ENCODE data around the gene LRIT1. TPM values are rescaled to one million over a fixed set of nuclear protein-coding genes. Genes with fewer than 3 reads are reported as not detected.

LRIT1 gene
- total RNA-seq, 1 experiment from 2014 or later = not detected

- intact Hi-C loops (cut with micrococcal nuclease; ENCODE audit: unreplicated experiment) = no loop called here
- Histone ChIP-seq H3K4me1 (ENCODE audit: insufficient read depth, low read length, poor library complexity, severe bottlenecking) (no peaks in the 10 kb centered on the region), H3K9me3 (ENCODE audit: low read depth, low read length, poor library complexity, severe bottlenecking) (no peaks in the 10 kb centered on the region), H3K27ac (ENCODE audit: low read depth, low read length, poor library complexity, severe bottlenecking) (no peak overlapping the region), H3K36me3 (ENCODE audit: insufficient read depth, low read length, poor library complexity, severe bottlenecking) (no peaks in the 10 kb centered on the region), H3K4me3 (ENCODE audit: low read depth, low read length, poor library complexity, severe bottlenecking) (no peak overlapping the region), H3K27me3 (replicated peaks; ENCODE audit: insufficient read depth, low read depth, low read length, poor library complexity) (peaks cover 26% of the 10 kb centered on the region)
- POLR2A ChIA-PET (ENCODE audit: low non-redundant PET) = no interaction called here
- no TSS peak for BruUV-seq (replicated peaks)
- no peak for DNase-seq (ENCODE audit: low spot score)
- CTCF ChIA-PET = no interaction called here
- no peak for TF ChIP-seq CTCF (conservative IDR thresholded peaks at IDR 0.05; ENCODE audit: low read depth, low read length)
- no peak for TF ChIP-seq EZH2 (IDR thresholded peaks at IDR 0.05; ENCODE audit: borderline replicate concordance, low read depth, low read length, poor library complexity, severe bottlenecking)
Observed at GRCh38 chr10:84243759-84244158, 2.4 kb upstream of the LRIT1 start.

DNA sequence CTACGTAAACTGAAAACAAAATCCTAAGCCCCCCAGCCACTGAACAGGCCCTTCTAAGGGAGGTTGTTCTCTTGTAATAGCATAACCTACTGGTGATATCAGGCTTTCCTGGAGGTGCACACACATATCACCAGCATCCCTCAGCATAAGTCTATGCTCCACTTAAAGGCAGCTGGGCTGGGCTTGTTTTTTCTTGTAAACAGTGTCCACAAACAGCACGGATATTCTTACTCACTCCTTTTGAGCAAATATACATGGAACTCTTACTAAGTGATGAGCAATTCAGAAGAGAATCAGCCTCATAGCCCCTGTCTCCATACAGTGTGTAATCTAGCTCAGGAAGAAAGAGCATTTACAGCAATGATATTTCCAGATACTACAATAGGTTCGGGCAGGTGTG, 2.4 kb downstream of the LRIT1 start:
- DNase-seq (ENCODE audit: low spot score) = no peak
- no peaks in the 10 kb centered on the region for H3K4me1 ChIP-seq (ENCODE audit: insufficient read depth, low read length, poor library complexity, severe bottlenecking)
- intact Hi-C loops (cut with micrococcal nuclease; ENCODE audit: unreplicated experiment) = no loop called here
- H3K36me3 ChIP-seq (ENCODE audit: insufficient read depth, low read length, poor library complexity, severe bottlenecking) = no peaks in the 10 kb centered on the region
- no peak overlapping the region for H3K27ac ChIP-seq (ENCODE audit: low read depth, low read length, poor library complexity, severe bottlenecking)
- no peak overlapping the region for H3K4me3 ChIP-seq (ENCODE audit: low read depth, low read length, poor library complexity, severe bottlenecking)
- BruUV-seq (replicated peaks) = no TSS peak
- H3K9me3 ChIP-seq (ENCODE audit: low read depth, low read length, poor library complexity, severe bottlenecking) = no peaks in the 10 kb centered on the region
- no peak for TF ChIP-seq CTCF (conservative IDR thresholded peaks at IDR 0.05; ENCODE audit: low read depth, low read length)
- CTCF ChIA-PET = no interaction called here
- POLR2A ChIA-PET (ENCODE audit: low non-redundant PET) = no interaction called here
- peaks cover 15% of the 10 kb centered on the region for H3K27me3 ChIP-seq (replicated peaks; ENCODE audit: insufficient read depth, low read depth, low read length, poor library complexity)

DNA sequence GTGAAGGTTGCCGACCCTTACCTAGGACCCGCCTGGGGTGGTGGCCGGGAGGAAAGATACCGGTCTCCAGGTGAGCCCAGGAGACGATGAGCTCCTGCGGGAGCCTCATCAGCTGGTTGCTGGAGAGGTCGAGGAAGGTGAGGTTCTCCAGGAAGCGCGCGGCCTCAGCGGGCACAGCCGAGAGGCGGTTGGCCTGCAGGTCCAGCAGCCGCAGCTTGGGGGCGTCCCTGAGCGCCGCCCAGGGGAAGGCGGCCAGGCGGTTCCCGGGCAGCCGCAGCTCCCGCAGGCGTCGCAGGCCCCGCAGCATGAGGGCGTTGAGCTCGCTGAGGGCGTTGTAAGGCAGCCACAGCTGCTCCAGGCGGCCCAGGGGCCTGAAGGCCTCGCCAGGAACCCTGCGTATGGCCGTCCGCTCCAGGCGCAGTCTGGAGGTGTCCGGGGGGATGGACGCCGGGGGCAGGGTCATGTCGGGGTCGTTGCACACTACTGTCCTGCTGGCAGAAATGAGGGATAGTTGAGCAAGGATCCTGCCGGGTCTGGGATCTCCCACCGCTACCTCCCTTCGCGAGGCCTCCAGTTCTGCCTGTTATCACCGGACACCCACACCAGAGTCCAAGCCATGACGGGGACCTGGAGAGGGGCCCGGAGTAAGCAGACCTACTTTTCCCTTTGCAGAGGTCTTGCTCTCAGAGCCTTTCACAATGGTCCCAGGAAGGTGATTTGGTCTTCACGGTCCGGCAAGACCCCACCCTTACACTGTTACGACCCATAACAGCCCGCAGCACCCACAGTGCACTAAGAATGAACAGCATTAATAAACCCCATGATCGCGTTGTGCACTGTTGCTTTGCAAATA, 3.9 kb downstream of the LRIT1 start:
- intact Hi-C loops (cut with micrococcal nuclease; ENCODE audit: unreplicated experiment) = no loop called here
- no peak overlapping the region for H3K27ac ChIP-seq (ENCODE audit: low read depth, low read length, poor library complexity, severe bottlenecking)
- ChIA-PET POLR2A (ENCODE audit: low non-redundant PET) (no interaction called here), CTCF (no interaction called here)
- no peaks in the 10 kb centered on the region for H3K36me3 ChIP-seq (ENCODE audit: insufficient read depth, low read length, poor library complexity, severe bottlenecking)
- peaks cover 24% of the 10 kb centered on the region for H3K27me3 ChIP-seq (replicated peaks; ENCODE audit: insufficient read depth, low read depth, low read length, poor library complexity)
- no peak overlapping the region for H3K4me3 ChIP-seq (ENCODE audit: low read depth, low read length, poor library complexity, severe bottlenecking)
- H3K4me1 ChIP-seq (ENCODE audit: insufficient read depth, low read length, poor library complexity, severe bottlenecking) = no peaks in the 10 kb centered on the region
- no peak for TF ChIP-seq EZH2 (IDR thresholded peaks at IDR 0.05; ENCODE audit: borderline replicate concordance, low read depth, low read length, poor library complexity, severe bottlenecking)
- peak; percentile 27; the same call in 1 of the 2 replicates for TF ChIP-seq CTCF (conservative IDR thresholded peaks at IDR 0.05; ENCODE audit: low read depth, low read length)
- no TSS peak for BruUV-seq (replicated peaks)
- no peaks in the 10 kb centered on the region for H3K9me3 ChIP-seq (ENCODE audit: low read depth, low read length, poor library complexity, severe bottlenecking)
- no peak for DNase-seq (ENCODE audit: low spot score)

Measured in A673 (cell line).